ENCODE measurements around the gene FNDC11. TPM values are rescaled to one million over a fixed set of nuclear protein-coding genes. Genes with fewer than 3 reads are reported as not detected.

The FNDC11 gene
- total and polyA plus RNA-seq, 2 of the 13 experiments (the other 11 are each of a cell fraction or from before 2014, with no cell fraction given): 0.07 TPM; not detected in 1

DNA sequence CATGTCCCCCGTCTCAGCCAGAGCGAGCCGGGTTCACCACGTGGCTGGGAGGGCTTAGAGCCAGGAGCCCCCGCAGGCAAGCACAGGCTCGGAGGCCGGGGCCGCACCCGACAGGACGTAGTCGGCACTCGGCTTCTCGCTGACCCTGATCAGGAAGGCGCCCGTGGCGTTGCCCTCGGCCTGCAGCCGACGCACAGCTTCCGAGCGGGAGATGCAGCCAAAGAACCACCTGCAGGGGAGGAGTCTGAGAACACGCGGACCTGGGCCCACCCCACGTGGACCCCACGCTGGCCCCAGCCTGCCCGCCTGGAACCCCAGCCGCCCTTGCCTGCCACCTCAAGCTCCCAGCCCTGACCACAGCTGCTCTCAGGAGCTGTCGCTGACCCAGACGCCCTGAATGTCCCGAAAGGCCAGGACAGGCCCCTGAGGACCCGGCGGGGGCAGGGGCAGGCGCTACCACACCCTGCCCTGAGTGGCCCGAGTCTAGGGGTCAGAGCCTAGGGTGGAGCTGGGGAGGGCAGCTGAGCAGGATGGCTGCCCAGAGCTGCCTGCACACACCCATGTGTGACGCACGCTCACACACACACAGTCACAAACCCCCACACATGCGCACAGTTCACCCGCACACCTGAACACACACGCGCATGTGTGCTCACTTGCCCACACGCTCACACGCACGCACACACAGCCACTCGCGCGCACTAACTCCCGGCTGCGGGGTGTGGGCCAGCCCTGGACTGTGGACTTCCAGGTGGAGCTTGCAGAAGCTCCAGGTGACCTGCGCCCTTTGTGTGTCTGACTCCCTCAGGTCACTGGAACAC is 18.9 kb upstream of the FNDC11 start (continued):
- TF ChIP-seq, protein P1, sequence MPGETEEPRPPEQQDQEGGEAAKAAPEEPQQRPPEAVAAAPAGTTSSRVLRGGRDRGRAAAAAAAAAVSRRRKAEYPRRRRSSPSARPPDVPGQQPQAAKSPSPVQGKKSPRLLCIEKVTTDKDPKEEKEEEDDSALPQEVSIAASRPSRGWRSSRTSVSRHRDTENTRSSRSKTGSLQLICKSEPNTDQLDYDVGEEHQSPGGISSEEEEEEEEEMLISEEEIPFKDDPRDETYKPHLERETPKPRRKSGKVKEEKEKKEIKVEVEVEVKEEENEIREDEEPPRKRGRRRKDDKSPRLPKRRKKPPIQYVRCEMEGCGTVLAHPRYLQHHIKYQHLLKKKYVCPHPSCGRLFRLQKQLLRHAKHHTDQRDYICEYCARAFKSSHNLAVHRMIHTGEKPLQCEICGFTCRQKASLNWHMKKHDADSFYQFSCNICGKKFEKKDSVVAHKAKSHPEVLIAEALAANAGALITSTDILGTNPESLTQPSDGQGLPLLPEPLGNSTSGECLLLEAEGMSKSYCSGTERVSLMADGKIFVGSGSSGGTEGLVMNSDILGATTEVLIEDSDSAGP (CRISPR knock-in tag; IDR thresholded peaks at IDR 0.05; ENCODE audit: borderline replicate concordance): peak; percentile 31; the same call in 1 of the 2 replicates
- TF ChIP-seq SRSF9 (IDR thresholded peaks at IDR 0.05; ENCODE audit: borderline replicate concordance, insufficient read depth, low read depth, low read length, poor library complexity, severe bottlenecking) (no peak), SRSF4 (IDR thresholded peaks at IDR 0.05; ENCODE audit: low read depth, low read length, poor library complexity, severe bottlenecking) (no peak), ZEB1 (IDR thresholded peaks at IDR 0.05; ENCODE audit: insufficient replicate concordance, low read depth) (peak; percentile 95), FOXC1 (CRISPR knock-in tag; IDR thresholded peaks at IDR 0.05; ENCODE audit: borderline replicate concordance) (0 out of 2 replicates have a peak, but pooled peaks have one; percentile 50)
- TF ChIP-seq, protein P2, sequence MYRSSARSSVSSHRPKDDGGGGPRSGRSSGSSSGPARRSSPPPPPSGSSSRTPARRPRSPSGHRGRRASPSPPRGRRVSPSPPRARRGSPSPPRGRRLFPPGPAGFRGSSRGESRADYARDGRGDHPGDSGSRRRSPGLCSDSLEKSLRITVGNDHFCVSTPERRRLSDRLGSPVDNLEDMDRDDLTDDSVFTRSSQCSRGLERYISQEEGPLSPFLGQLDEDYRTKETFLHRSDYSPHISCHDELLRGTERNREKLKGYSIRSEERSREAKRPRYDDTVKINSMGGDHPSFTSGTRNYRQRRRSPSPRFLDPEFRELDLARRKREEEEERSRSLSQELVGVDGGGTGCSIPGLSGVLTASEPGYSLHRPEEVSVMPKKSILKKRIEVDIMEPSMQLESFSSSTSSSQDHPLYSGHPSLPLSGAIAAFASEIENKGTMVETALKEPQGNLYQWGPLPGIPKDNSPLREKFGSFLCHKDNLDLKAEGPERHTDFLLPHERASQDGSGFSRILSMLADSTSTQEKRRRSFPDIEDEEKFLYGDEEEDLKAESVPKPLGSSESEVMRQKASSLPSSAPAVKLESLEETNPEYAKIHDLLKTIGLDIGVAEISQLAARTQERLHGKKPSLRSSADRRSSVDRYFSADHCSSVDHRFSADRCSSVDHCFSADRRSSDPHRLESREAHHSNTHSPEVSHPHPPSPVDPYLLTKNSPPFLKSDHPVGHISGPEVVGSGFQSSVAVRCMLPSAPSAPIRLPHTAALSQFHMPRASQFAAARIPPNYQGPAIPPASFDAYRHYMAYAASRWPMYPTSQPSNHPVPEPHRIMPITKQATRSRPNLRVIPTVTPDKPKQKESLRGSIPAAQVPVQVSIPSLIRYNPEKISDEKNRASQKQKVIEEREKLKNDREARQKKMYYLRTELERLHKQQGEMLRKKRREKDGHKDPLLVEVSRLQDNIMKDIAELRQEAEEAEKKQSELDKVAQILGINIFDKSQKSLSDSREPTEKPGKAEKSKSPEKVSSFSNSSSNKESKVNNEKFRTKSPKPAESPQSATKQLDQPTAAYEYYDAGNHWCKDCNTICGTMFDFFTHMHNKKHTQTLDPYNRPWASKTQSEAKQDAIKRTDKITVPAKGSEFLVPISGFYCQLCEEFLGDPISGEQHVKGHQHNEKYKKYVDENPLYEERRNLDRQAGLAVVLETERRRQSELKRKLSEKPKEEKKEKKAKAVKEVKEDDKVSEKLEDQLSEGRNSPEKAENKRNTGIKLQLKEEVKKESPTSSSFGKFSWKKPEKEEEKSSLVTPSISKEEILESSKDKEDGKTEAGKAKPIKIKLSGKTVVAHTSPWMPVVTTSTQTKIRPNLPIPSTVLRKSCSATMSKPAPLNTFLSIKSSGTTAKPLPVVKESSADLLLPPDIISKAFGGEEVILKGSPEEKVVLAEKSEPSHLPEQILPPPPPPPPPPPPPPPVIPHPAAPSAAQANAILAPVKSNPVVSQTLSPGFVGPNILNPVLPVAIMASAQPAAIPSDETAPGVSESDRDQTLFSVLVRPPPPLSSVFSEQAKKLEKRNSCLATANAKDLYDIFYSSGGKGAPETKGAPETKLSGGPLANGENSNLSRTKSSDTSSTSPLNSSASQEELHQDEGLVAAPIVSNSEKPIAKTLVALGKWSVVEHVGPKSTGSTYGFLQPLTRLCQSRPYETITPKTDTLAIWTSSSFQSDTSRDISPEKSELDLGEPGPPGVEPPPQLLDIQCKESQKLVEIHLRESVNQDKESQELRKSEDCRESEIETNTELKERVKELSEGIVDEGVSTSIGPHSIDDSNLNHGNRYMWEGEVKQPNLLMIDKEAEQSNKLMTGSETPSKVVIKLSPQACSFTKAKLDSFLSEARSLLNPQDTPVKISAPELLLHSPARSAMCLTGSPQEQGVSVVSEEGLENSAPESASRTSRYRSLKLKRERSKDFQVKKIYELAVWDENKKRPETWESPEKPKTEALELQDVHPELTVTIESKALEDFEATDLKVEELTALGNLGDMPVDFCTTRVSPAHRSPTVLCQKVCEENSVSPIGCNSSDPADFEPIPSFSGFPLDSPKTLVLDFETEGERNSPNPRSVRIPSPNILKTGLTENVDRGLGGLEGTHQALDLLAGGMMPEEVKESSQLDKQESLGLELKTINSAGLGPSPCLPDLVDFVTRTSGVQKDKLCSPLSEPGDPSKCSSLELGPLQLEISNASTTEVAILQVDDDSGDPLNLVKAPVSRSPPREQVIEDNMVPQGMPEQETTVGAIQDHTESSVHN (CRISPR knock-in tag; IDR thresholded peaks at IDR 0.05): 0 out of 2 replicates have a peak, but pooled peaks have one; percentile 45
- TF ChIP-seq, protein P3, sequence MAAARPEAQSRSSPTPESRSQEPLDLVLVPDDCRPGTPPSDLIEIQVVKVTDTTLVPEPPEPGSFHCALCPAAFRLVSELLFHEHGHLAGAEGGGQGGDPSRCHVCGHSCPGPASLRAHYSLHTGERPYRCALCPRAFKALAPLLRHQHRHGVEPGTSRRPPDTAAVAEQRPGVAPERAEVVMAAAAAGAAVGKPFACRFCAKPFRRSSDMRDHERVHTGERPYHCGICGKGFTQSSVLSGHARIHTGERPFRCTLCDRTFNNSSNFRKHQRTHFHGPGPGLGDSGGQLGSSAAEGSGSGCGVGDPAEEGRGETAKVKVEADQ (CRISPR knock-in tag; IDR thresholded peaks at IDR 0.05; ENCODE audit: borderline replicate concordance): peak; percentile 87; the same call in 1 of the 2 replicates
- TF ChIP-seq, protein P4, sequence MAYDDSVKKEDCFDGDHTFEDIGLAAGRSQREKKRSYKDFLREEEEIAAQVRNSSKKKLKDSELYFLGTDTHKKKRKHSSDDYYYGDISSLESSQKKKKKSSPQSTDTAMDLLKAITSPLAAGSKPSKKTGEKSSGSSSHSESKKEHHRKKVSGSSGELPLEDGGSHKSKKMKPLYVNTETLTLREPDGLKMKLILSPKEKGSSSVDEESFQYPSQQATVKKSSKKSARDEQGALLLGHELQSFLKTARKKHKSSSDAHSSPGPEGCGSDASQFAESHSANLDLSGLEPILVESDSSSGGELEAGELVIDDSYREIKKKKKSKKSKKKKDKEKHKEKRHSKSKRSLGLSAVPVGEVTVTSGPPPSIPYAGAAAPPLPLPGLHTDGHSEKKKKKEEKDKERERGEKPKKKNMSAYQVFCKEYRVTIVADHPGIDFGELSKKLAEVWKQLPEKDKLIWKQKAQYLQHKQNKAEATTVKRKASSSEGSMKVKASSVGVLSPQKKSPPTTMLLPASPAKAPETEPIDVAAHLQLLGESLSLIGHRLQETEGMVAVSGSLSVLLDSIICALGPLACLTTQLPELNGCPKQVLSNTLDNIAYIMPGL (CRISPR knock-in tag; IDR thresholded peaks at IDR 0.05; ENCODE audit: borderline replicate concordance in 1 of 2, low read depth in 1 of 2): no peak
- TF ChIP-seq, protein P5, sequence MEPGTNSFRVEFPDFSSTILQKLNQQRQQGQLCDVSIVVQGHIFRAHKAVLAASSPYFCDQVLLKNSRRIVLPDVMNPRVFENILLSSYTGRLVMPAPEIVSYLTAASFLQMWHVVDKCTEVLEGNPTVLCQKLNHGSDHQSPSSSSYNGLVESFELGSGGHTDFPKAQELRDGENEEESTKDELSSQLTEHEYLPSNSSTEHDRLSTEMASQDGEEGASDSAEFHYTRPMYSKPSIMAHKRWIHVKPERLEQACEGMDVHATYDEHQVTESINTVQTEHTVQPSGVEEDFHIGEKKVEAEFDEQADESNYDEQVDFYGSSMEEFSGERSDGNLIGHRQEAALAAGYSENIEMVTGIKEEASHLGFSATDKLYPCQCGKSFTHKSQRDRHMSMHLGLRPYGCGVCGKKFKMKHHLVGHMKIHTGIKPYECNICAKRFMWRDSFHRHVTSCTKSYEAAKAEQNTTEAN (CRISPR knock-in tag; conservative IDR thresholded peaks at IDR 0.05): peak; percentile 75

All from HepG2 (cell line).